Middle frontal gyrus (tissue), 1 donor: Measurements from ENCODE around the gene HERC2.

Experiments
- DNase-seq: peaks from one replicate; pipeline ENCODE4 v3.0.0-alpha.2; 2015; ENCODE audit warnings: low spot score; ENCODE audit errors: extremely low spot score

The HERC2 gene

DNA sequence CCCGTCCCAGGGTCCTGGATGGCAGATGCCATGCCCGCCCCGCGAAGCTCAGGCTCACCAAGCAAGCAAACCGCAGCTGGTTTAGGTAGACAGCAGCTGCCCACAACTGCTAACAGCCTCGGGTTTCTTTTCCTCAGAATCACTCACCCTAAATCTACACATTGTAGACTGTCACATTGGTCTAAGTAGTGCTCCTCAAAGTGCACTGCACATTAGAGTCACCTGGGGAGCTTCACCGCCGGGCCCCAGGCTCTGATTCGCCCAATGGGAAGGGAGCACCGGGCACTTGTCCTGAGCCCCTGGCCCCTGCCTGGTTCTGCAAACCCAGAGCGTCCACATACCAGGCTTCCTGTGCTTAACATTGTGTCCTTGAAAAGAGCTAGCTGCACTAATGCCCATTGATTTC is 223.6 kb downstream of the HERC2 start:
- DNase-seq: no peak

DNA sequence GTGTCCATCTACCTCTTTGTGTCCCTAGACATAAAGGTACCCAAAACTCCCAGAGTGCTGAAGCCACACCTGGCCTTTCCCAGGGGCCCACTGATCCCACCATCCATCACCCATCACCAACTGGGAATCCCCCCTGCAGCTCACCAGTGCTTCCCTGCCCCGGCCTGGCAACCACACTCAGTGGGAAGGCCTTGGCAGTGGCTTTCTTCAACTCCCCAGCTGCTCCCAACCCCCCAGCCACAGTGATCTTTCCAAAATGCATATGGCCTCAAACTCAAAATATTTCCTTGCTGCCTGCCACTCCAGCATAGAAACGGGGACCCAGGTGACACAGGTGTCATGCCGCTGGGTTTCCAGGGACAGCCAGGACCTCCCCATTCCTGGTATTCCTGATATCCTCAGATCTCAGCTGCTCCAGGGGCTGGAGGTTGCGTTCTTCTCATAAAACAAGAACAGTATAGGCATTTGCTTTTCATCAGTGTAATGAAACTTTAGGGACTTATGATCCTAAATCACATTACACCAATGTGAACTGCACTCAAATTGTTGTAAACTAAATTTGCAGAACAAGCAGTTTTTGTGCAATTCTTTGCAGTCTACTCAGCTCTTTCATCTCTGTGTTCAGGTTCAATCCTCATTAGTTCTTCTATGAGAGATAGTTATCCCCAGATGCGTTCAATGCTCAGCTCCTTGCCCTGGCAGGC is 224.2 kb downstream of the HERC2 start:
- DNase-seq: no peak

DNA sequence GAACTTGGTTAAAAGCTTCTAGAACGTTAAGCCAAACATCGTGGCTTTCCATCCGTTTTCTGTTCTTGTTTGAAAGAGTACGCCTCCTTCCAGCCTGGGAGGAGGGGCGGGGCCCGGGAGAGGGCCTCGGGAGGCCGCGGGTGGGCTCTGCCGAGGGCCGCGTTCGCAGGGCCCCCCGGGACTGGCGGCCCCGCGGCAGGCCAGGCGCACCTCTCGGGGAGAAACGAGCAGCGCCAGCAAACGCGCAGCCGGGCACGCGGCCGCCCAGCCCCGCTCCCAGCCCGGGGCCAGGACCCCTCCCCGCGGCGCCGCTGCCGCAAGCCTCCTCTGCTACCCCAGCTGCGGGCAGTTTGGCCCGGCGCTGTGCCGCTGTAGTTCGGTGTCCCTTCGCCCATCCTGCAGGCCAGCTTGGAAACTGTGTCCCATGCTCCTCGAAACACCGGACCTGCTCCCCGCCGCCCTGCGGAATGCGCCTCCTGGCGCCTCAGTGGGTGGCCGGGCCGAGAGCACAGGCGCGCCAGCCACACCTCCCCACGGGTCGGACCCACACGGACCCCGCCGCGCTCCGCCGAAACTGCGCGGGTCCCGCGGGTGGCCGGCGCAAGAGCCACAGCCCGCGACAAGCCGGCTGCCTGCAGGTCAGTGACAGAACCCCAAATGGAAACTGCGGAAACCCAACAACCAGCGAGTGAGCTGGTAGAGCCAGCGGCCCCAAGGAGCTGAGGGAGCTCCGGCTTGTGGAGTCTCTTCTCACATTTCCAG is 225.1 kb downstream of the HERC2 start:
- DNase-seq: no peak

GRCh38 chr15:28096411-28096669 is 225.6 kb downstream of the HERC2 start:
- no peak for DNase-seq

GRCh38 chr15:28094732-28095521 is 227.1 kb downstream of the HERC2 start:
- no peak for DNase-seq

DNA sequence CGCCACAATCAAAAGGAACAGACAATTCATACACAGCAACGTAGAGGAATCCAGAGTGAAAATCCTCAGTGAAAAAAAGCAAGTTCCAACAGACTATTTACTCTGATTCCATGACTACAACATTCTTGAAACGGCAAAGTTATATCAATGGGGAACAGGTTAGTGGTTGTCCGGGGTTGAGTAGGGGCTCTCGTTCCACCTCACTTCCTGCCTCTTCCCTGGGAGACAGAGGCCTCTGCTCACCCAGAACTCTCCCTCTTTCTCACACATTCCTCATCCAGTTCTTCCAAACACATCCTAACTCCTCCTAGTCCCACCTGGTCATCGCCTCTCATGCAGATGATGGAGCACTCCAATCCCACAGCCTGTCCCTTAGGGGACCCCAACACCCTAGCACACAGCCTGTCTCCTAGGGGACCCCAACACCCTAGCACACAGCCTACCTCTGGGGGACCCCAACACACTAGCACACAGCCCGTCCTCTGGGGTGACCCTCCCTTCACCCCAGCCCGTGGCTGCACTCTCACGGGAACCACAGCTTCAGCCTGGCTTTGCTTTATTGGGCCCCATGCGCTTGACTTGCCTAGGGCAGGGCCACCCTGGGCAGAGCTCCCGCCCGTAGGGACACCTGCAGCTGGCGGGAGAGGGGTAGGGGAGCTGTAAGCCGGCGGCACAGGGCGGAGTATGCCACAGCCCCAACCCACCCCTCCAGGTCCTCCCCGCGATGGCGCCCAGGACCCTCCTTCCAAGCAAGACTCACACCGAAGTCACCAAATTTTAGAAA is 228.0 kb downstream of the HERC2 start:
- no peak for DNase-seq

- DNase-seq: no peak
Measured at GRCh38 chr15:28091313-28091712, 230.7 kb downstream of the HERC2 start.

- DNase-seq: no peak
Measured at GRCh38 chr15:28086175-28086703, 235.7 kb downstream of the HERC2 start.

GRCh38 chr15:28085489-28086174 is 236.3 kb downstream of the HERC2 start:
- no peak for DNase-seq

- DNase-seq: no peak
Measured at GRCh38 chr15:28084547-28084946, 237.4 kb downstream of the HERC2 start.

GRCh38 chr15:28082891-28083684 is 238.9 kb downstream of the HERC2 start:
- no peak for DNase-seq

DNA sequence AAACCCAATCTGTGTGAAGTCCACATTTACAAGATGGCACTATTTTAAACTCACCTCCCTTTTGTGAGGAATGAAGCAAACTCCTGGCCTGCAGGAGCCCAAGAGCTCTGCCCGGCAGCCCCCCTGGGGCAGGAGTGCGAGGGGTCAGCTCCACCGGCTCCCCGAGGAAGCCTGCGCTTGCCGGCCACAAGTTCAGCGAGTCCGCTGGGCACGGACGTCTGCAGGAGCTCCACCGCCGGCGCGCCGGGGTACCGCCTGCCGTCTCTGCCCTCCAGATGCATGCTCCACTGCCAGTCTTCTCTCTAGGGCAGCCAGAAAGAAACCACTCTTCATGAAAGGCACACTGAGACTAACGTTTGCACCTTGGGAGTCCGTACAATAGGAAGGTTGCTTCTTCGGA is 240.4 kb downstream of the HERC2 start:
- no peak for DNase-seq

- DNase-seq: no peak
Measured at GRCh38 chr15:28080386-28080785, 241.6 kb downstream of the HERC2 start.

GRCh38 chr15:28079313-28079969 is 242.5 kb downstream of the HERC2 start:
- no peak for DNase-seq

DNA sequence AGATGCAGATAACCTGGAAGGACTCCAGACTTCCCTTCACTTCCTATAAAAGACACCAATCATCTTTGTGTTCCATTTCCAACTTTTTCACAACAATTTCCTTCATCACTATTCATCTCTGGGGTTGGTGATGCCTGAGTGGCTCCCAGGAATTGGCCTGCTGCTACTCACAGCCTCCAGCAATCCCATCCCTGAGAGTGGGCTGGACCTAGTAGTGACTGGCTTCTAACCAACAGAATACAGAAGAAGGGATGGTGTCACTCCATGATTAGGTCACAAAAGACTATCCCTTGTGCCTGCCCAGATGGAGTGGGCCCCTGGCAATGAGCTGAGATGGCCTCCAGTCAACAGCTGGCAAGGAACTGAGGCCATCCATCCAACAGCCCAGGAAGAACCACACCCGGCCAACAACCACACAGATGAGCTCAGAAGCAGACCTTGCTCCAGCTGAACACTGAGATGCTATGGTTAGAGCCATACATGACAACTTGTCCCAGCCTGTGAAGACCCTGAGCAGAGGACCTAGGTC is 243.7 kb downstream of the HERC2 start:
- no peak for DNase-seq

- no peak for DNase-seq
Measured at GRCh38 chr15:28075573-28075972, 246.4 kb downstream of the HERC2 start.

DNA sequence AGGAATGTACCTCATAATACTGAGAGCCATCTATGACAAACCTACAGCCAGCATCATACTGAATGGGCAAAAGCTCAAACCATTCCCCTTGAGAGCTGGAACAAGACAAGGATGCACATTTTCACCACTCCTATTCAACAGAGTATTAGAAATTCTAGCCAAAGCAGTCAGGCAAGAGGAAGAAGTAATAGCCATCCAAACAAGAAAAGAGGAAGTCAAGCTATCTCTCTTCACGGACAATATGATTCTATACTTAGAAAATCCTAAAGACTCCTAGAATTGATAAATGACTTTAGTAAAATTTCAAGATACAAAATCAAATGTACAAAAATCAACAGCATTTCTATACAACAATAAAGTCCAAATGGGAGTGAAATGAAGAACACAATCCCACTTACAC is 253.0 kb downstream of the HERC2 start:
- no peak for DNase-seq

DNA sequence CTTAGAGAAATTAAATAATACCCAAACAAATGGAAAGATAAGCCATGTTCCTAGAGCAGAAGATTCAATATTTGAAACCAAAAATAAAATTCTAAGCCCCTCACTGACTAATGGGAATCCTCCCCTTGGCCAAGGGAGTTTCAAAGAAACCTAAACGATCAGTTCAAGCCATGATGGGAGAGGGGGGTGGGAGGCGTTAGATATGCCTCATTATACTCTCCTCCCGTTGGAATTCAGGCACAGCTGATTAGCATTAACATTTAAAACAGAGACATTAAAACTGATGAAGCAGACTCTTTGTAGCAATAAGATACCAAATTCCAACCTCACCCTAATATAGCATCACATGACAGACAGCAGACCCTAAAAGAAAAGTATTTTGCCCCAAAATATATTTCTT is 255.7 kb downstream of the HERC2 start:
- no peak for DNase-seq
